ENCODE results near the gene RAB20. TPM values are rescaled to one million over a fixed set of nuclear protein-coding genes. Genes with fewer than 3 reads are reported as not detected.

RAB20 gene
- total RNA-seq, 1 experiment from 2014 or later: 10.6 TPM

DNA sequence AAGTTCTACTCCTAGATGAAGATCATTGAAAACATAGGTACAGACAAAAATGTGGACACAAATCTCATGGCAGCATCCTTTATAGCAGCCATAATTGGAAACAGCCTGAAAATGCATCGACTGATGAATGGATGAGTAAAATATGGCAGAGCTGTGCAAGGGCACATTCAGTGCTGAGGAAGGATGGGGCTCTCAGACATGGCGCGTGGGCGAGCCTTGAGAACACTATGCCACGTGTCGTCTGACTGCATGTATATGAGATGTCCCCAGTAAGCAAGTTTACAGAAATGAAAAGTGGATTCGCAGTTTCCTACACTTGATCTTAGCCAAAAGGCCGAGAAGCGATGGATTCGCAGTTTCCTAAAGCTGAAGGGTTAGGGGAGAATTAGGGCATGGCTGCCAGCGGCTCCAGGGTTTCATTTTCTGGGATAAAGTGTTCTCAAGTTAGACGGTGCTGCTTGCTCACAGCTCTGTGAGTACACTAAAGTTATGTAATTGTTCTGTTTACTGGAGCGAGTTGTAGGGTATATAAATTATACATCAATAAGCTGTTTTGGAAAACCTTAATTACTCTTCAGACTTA lies 78.0 kb downstream of the RAB20 start:
- POLR2A ChIA-PET: no interaction called here
- Histone ChIP-seq H3K4me1 (ENCODE audit: control insufficient read depth in 1 of 2, insufficient read depth in 2 of 2, low read length in 2 of 2) (peaks cover 4 to 10% of the 10 kb centered on the region in 2 experiments; a peak in 3 of 4 replicates), H3K4me3 (replicated peaks in 1 of 2; ENCODE audit: low read depth in 1 of 2, low read length in 2 of 2) (no peak overlapping the region), H3K27ac (ENCODE audit: low read depth, low read length) (no peak overlapping the region), H4K20me1 (ENCODE audit: insufficient read depth) (no peaks in the 10 kb centered on the region), H3K27me3 (ENCODE audit: insufficient read depth, low read length) (peaks cover 9% of the 10 kb centered on the region; the same call in 1 of the 2 replicates), H2AFZ (ENCODE audit: low read depth, low read length, poor library complexity, severe bottlenecking) (no peak overlapping the region), H3K36me3 (ENCODE audit: control insufficient read depth in 1 of 2, insufficient read depth in 2 of 2, low read length in 2 of 2) (no peaks in the 10 kb centered on the region), H3K9me3 (ENCODE audit: control insufficient read depth in 1 of 2, insufficient read depth in 1 of 2, low read depth in 1 of 2, low read length in 2 of 2) (no peaks in the 10 kb centered on the region), H3K4me2 (ENCODE audit: low read length) (no peak overlapping the region), H3K9me2 (ENCODE audit: insufficient read depth) (no peaks in the 10 kb centered on the region), H3K9ac (ENCODE audit: low read length) (no peak overlapping the region), H3K79me2 (ENCODE audit: insufficient read depth, low read length) (no peaks in the 10 kb centered on the region)
- intact Hi-C loops (cut with micrococcal nuclease): no loop called here
- no peak for DNase-seq (ENCODE audit: low read depth, low spot score)
- ATAC-seq: no peak
- CTCF ChIA-PET: no interaction called here
- RAD21 ChIA-PET (ENCODE audit: low non-redundant PET in 1 of 2, low total read pairs in 2 of 2, uncharacterized antibody in 2 of 2, unreplicated experiment in 2 of 2): no interaction called here
- TF ChIP-seq TCF7L2 (IDR thresholded peaks at IDR 0.05; ENCODE audit: borderline replicate concordance, extremely low read depth, insufficient read depth, insufficient read length) (no peak), CBX3 (IDR thresholded peaks at IDR 0.05; ENCODE audit: low read depth) (no peak), EGR1 (IDR thresholded peaks at IDR 0.05; ENCODE audit: low read depth) (no peak), ZFX (IDR thresholded peaks at IDR 0.05) (no peak), JUND (IDR thresholded peaks at IDR 0.05) (no peak), EZH2 (IDR thresholded peaks at IDR 0.05) (no peak), CTCF (IDR thresholded peaks at IDR 0.05 in 2 of 3, conservative IDR thresholded peaks at IDR 0.05 in 1 of 3; ENCODE audit: borderline replicate concordance in 1 of 3, insufficient read depth in 1 of 3, low read depth in 2 of 3, low read length in 2 of 3) (no peak), FOSL1 (IDR thresholded peaks at IDR 0.05; ENCODE audit: low read depth) (no peak), SP1 (IDR thresholded peaks at IDR 0.05; ENCODE audit: low read depth) (no peak), SRF (IDR thresholded peaks at IDR 0.05; ENCODE audit: low read depth) (no peak), EZH2phosphoT487 (IDR thresholded peaks at IDR 0.05; ENCODE audit: borderline replicate concordance) (no peak), ZBTB33 (IDR thresholded peaks at IDR 0.05; ENCODE audit: extremely low read depth, insufficient replicate concordance, low read length) (no peak), POLR2AphosphoS5 (IDR thresholded peaks at IDR 0.05; ENCODE audit: low read depth, low read length) (no peak), ATF3 (IDR thresholded peaks at IDR 0.05) (no peak), CEBPB (IDR thresholded peaks at IDR 0.05; ENCODE audit: low read depth) (no peak), SIN3A (IDR thresholded peaks at IDR 0.05; ENCODE audit: low read depth) (no peak), POLR2A (IDR thresholded peaks at IDR 0.05; ENCODE audit: borderline replicate concordance, extremely low read depth, insufficient read depth, insufficient read length) (no peak), RAD21 (IDR thresholded peaks at IDR 0.05; ENCODE audit: low read depth) (no peak), ELF1 (IDR thresholded peaks at IDR 0.05; ENCODE audit: borderline replicate concordance, low read depth) (no peak)
- TF ChIP-seq, protein P1, sequence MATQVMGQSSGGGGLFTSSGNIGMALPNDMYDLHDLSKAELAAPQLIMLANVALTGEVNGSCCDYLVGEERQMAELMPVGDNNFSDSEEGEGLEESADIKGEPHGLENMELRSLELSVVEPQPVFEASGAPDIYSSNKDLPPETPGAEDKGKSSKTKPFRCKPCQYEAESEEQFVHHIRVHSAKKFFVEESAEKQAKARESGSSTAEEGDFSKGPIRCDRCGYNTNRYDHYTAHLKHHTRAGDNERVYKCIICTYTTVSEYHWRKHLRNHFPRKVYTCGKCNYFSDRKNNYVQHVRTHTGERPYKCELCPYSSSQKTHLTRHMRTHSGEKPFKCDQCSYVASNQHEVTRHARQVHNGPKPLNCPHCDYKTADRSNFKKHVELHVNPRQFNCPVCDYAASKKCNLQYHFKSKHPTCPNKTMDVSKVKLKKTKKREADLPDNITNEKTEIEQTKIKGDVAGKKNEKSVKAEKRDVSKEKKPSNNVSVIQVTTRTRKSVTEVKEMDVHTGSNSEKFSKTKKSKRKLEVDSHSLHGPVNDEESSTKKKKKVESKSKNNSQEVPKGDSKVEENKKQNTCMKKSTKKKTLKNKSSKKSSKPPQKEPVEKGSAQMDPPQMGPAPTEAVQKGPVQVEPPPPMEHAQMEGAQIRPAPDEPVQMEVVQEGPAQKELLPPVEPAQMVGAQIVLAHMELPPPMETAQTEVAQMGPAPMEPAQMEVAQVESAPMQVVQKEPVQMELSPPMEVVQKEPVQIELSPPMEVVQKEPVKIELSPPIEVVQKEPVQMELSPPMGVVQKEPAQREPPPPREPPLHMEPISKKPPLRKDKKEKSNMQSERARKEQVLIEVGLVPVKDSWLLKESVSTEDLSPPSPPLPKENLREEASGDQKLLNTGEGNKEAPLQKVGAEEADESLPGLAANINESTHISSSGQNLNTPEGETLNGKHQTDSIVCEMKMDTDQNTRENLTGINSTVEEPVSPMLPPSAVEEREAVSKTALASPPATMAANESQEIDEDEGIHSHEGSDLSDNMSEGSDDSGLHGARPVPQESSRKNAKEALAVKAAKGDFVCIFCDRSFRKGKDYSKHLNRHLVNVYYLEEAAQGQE (IDR thresholded peaks at IDR 0.05; ENCODE audit: low read depth): no peak
- BruUV-seq (replicated peaks): no TSS peak

Measured in HCT116 (cell line).